HuH-7 (cell line): ENCODE results near the gene CBLC.

Experiments
- DNase-seq: peaks from one replicate; pipeline ENCODE4 v3.0.0; 2011; ENCODE audit warnings: low spot score

Gene CBLC

GRCh38 chr19:44746946-44747738, 30.5 kb upstream of the CBLC start:
- DNase-seq = peak; percentile 80

GRCh38 chr19:44747739-44748425, 29.8 kb upstream of the CBLC start:
- DNase-seq = peak; percentile 57

- DNase-seq = peak; percentile 60
These were observed 29.1 kb upstream of the CBLC start, which contains the start of gene BCL3 for GRCh38 chr19:44748426-44749254. BCL3 (plus strand) TSS chr19:44748708; CDS start chr19:44748791, 83 bp downstream.

GRCh38 chr19:44749292-44749691, 28.4 kb upstream of the CBLC start:
- no peak for DNase-seq

GRCh38 chr19:44749994-44750393, 27.7 kb upstream of the CBLC start:
- no peak for DNase-seq

- no peak for DNase-seq
These were observed 25.4 kb upstream of the CBLC start for GRCh38 chr19:44752123-44752815.

GRCh38 chr19:44752816-44753625, 24.7 kb upstream of the CBLC start:
- peak; percentile 96 for DNase-seq

GRCh38 chr19:44753626-44753931, 24.1 kb upstream of the CBLC start:
- DNase-seq = no peak

- peak; percentile 87 for DNase-seq
These were observed 23.5 kb upstream of the CBLC start for GRCh38 chr19:44753932-44754749.

- no peak for DNase-seq
These were observed 23.0 kb upstream of the CBLC start for GRCh38 chr19:44754750-44755080.

- DNase-seq = no peak
These were observed 22.5 kb upstream of the CBLC start for GRCh38 chr19:44755219-44755618.

GRCh38 chr19:44756089-44756562, 21.6 kb upstream of the CBLC start:
- DNase-seq = no peak

GRCh38 chr19:44757057-44757734, 20.5 kb upstream of the CBLC start:
- no peak for DNase-seq

GRCh38 chr19:44757735-44758505, 19.8 kb upstream of the CBLC start:
- DNase-seq = no peak

- no peak for DNase-seq
These were observed 19.1 kb upstream of the CBLC start for GRCh38 chr19:44758596-44758995.

GRCh38 chr19:44759083-44759804, 18.4 kb upstream of the CBLC start:
- DNase-seq = no peak

- no peak for DNase-seq
These were observed 15.7 kb upstream of the CBLC start for GRCh38 chr19:44762038-44762437.
